ENCODE results near the gene PIGS. TPM values are rescaled to one million over a fixed set of nuclear protein-coding genes. Genes with fewer than 3 reads are reported as not detected.

The PIGS gene
- polyA plus RNA-seq, 1 experiment, result 51.8 TPM

DNA sequence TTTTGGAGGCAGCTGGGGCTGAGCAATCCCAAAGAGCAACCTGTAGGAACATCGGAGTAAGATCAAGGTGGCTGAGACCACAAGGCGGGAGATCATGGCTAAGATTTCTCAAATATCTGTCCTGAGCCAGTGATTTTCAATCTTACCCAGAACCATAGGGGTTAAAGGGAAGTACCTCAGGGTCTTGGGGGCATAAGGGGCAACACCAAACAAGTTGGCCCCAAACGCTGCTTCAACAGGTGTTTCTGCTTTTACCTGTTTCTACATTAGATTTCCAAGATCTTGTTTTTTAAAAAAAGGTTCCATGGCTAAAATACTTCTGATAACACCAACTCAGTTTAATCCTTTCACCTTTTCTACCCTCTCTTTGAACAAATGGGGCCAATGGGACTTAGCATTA lies 16.3 kb downstream of the PIGS start:
- Histone ChIP-seq H3K27ac (ENCODE audit: low read depth, low read length) (no peak overlapping the region), H3K27me3 (ENCODE audit: control insufficient read depth, insufficient read depth, low read length) (no peaks in the 10 kb centered on the region), H3K4me3 (ENCODE audit: low read depth, low read length) (no peak overlapping the region), H3K9me3 (ENCODE audit: control insufficient read depth, insufficient read depth, low read length) (no peaks in the 10 kb centered on the region)
- TF ChIP-seq, protein P1, sequence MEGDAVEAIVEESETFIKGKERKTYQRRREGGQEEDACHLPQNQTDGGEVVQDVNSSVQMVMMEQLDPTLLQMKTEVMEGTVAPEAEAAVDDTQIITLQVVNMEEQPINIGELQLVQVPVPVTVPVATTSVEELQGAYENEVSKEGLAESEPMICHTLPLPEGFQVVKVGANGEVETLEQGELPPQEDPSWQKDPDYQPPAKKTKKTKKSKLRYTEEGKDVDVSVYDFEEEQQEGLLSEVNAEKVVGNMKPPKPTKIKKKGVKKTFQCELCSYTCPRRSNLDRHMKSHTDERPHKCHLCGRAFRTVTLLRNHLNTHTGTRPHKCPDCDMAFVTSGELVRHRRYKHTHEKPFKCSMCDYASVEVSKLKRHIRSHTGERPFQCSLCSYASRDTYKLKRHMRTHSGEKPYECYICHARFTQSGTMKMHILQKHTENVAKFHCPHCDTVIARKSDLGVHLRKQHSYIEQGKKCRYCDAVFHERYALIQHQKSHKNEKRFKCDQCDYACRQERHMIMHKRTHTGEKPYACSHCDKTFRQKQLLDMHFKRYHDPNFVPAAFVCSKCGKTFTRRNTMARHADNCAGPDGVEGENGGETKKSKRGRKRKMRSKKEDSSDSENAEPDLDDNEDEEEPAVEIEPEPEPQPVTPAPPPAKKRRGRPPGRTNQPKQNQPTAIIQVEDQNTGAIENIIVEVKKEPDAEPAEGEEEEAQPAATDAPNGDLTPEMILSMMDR (IDR thresholded peaks at IDR 0.05; ENCODE audit: low read depth, low read length), result no peak
- ChIA-PET CTCF (no interaction called here), POLR2A (no interaction called here)
- no peak for DNase-seq (ENCODE audit: low read depth, low spot score)

DNA sequence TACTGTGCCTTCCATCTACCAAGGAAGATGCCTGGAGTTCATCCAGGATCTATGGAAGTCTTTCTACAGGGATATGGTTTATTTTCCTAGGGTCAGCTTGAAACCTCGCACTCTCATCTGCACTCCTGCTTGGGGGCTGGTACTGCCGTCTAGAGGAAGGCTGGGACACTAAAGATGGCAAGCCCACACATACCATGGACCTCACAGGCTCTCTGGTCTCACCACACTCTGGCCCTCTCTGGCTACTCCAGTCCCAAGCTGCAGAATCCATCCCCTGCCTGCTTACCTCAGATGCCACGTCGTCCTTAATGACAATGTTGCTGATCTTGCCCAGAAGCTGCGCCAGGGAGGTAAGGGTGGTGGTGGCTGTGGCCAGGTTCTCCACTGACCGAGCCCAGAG lies 16.8 kb downstream of the PIGS start:
- ChIA-PET POLR2A (interaction anchor here (2.2 kb wide), 1 partner anchor 17 kb away, joined by 10 read pairs; the partner anchor contains the start of gene PIGS), CTCF (no interaction called here)
- Histone ChIP-seq H3K27ac (ENCODE audit: low read depth, low read length) (no peak overlapping the region), H3K27me3 (ENCODE audit: control insufficient read depth, insufficient read depth, low read length) (no peaks in the 10 kb centered on the region), H3K4me3 (ENCODE audit: low read depth, low read length) (no peak overlapping the region), H3K9me3 (ENCODE audit: control insufficient read depth, insufficient read depth, low read length) (no peaks in the 10 kb centered on the region)
- TF ChIP-seq, protein P1 (IDR thresholded peaks at IDR 0.05; ENCODE audit: low read depth, low read length), result no peak
- no peak for DNase-seq (ENCODE audit: low read depth, low spot score)

DNA sequence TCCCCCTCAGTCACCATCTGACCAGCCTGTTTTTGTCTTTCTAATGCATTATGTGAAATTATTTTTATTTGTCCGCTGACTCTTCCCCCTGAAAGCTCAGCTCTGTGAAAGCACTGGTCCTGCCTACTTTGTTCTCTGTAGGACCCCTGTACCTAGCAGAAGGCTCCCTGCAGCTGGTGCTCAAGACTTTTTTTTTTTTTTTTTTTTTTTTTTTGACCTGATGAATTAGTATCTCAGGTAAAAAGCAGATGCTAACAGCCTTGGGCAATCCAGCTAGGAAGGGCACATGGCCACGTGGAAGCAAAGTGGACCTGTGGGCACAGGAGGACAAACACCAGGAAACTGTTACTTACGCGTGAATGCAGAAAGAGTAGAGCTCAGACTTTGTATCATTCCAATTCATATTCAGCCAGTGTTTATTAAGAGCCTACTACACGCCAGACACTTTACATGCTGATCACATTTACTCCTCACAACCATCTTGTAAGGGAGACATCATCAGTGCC lies 18.3 kb downstream of the PIGS start:
- POLR2A ChIA-PET, result interaction anchor here (2.2 kb wide), 1 partner anchor 18 kb away, joined by 10 read pairs; the partner anchor contains the start of gene PIGS
- H3K4me3 ChIP-seq (ENCODE audit: low read depth, low read length), result no peak overlapping the region
- CTCF ChIA-PET, result no interaction called here
- DNase-seq (ENCODE audit: low read depth, low spot score), result no peak
- TF ChIP-seq, protein P1 (IDR thresholded peaks at IDR 0.05; ENCODE audit: low read depth, low read length), result no peak
- H3K9me3 ChIP-seq (ENCODE audit: control insufficient read depth, insufficient read depth, low read length), result no peaks in the 10 kb centered on the region
- H3K27ac ChIP-seq (ENCODE audit: low read depth, low read length), result peak overlapping the region; percentile 31
- H3K27me3 ChIP-seq (ENCODE audit: control insufficient read depth, insufficient read depth, low read length), result no peaks in the 10 kb centered on the region

DNA sequence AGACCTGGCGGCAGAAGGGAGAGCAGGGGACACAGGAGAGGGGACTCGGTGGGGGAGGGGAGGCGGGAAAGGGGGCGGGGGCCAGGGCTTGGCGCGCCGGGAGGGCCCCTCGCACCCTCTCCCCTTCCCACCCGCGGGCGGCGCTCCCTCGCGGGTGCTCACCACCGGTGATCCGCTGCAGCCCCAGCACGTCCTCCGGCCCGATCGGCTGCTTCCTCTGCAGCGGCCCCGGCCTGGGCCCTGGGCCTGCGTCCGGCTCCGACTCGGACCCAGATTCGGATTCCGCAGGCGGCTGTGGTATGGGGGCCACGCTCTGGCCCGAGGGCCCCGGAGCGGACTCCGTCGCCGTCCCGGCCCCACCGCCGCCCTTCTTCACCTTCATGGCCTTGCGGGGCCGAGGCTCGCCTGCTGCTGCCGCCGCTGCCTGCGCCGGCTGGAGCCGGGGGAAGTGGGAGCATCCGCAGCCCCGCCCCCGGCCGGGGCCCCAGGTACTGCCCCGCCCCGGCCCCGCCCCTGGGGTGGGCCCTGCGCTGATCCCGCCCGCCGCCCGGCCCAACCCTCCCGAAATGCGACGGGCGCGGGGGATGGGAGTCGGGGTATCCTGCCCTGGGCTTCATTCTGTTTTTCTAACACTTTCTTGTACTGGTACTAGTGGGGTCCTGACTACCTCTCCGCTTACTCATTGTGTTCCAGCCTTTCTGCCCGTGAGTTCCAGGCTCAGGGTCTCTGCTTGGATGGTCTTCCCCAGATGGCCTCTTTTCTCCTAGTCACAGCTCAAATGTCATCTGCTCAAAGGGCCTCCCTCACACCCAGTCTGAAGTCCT lies 18.9 kb downstream of the PIGS start, which contains the start of gene UNC119:
Gene UNC119 (minus strand): TSS at position 449 of the 824 bp plus-strand sequence. CDS start 67 bp downstream, at position 382.
- no peak for DNase-seq (ENCODE audit: low read depth, low spot score)
- Histone ChIP-seq H3K27ac (ENCODE audit: low read depth, low read length) (peak within 1 kb of the TSS; percentile 31), H3K27me3 (ENCODE audit: control insufficient read depth, insufficient read depth, low read length) (no peaks in the 10 kb centered on the region), H3K9me3 (ENCODE audit: control insufficient read depth, insufficient read depth, low read length) (no peaks in the 10 kb centered on the region), H3K4me3 (ENCODE audit: low read depth, low read length) (peak within 1 kb of the TSS; percentile 74)
- ChIA-PET POLR2A (interaction anchor here (1.6 to 2.2 kb wide), 2 partner anchors 19 kb away, joined by 3 to 10 read pairs; partner anchors contain the start of gene PIGS), CTCF (no interaction called here)
- TF ChIP-seq, protein P1 (IDR thresholded peaks at IDR 0.05; ENCODE audit: low read depth, low read length), result no peak

Data from AG04450 (cell line).